OCI-M2 (cell line): ENCODE measurements around the gene GALNT7.

Experiments
- DNase-seq: peaks from one replicate; lab custom pipeline; 2025; ENCODE audit not compliant: unreplicated experiment; lab: John Stamatoyannopoulos, UW

The GALNT7 gene

GRCh38 chr4:173289353-173289727 lies 120.7 kb downstream of the GALNT7 start:
- DNase-seq: no peak

- DNase-seq: no peak
Measured at GRCh38 chr4:173291899-173292298, 123.3 kb downstream of the GALNT7 start.

- DNase-seq: no peak
Measured at GRCh38 chr4:173293663-173294062, 125.1 kb downstream of the GALNT7 start.

GRCh38 chr4:173294444-173294843 lies 125.8 kb downstream of the GALNT7 start:
- DNase-seq: no peak

GRCh38 chr4:173301518-173302201 lies 133.0 kb downstream of the GALNT7 start:
- DNase-seq: no peak

GRCh38 chr4:173307778-173308177 lies 139.2 kb downstream of the GALNT7 start:
- DNase-seq: no peak

GRCh38 chr4:173311368-173311767 lies 142.8 kb downstream of the GALNT7 start:
- no peak for DNase-seq

GRCh38 chr4:173314715-173315114 lies 146.1 kb downstream of the GALNT7 start:
- DNase-seq: no peak

GRCh38 chr4:173316060-173316459 lies 147.4 kb downstream of the GALNT7 start:
- DNase-seq: no peak

GRCh38 chr4:173317004-173317403 lies 148.4 kb downstream of the GALNT7 start:
- no peak for DNase-seq

GRCh38 chr4:173318240-173318639 lies 149.6 kb downstream of the GALNT7 start:
- DNase-seq: no peak

GRCh38 chr4:173318648-173319211 lies 150.1 kb downstream of the GALNT7 start:
- no peak for DNase-seq

- no peak for DNase-seq
Measured at GRCh38 chr4:173319696-173320095, 151.1 kb downstream of the GALNT7 start.

GRCh38 chr4:173325007-173325736 lies 156.6 kb downstream of the GALNT7 start:
- no peak for DNase-seq

- DNase-seq: no peak
Measured at GRCh38 chr4:173328236-173328901, 159.8 kb downstream of the GALNT7 start.

GRCh38 chr4:173330590-173330989 lies 162.0 kb downstream of the GALNT7 start:
- no peak for DNase-seq

- DNase-seq: no peak
Measured at GRCh38 chr4:173332021-173332487, 163.4 kb downstream of the GALNT7 start.

GRCh38 chr4:173332963-173333657 lies 164.5 kb downstream of the GALNT7 start:
- DNase-seq: no peak

GRCh38 chr4:173333658-173334084 lies 165.1 kb downstream of the GALNT7 start:
- no peak for DNase-seq

- peak; percentile 94 for DNase-seq
Measured at GRCh38 chr4:173334085-173334890, 165.7 kb downstream of the GALNT7 start, which contains the start of gene HMGB2. Gene HMGB2 (minus strand): TSS chr4:173334358. CDS start chr4:173333649, 709 bp downstream.
